CD4-positive, alpha-beta memory T cell (primary cell): ENCODE results near the gene EPHA3. TPM values are rescaled to one million over a fixed set of nuclear protein-coding genes. Genes with fewer than 3 reads are reported as not detected.

Source experiments
- CTCF ChIA-PET: fragments of 350-600 bp; sonication (Branson Sonifier 250); formaldehyde crosslinking; loops from one replicate; lab custom pipeline; 2021; ENCODE audit warnings: inconsistent platforms; ENCODE audit not compliant: partially characterized antibody; lab: Charles Lee
- POLR2A ChIA-PET: fragments of 350-600 bp; sonication (Branson Sonifier 250); formaldehyde crosslinking; loops from one replicate; lab custom pipeline; 2021; ENCODE audit not compliant: partially characterized antibody; lab: Charles Lee
- DNase-seq, 5 donors: peaks; one replicate each; pipeline versions ENCODE4 v3.0.0 to v3.0.0-alpha.2; 2020 to 2022; ENCODE audit warnings: mixed read lengths in 1 of 5
- H3K27ac ChIP-seq: one replicate; pipeline ENCODE4 v1.7.0; 2013; ENCODE audit warnings: low read depth, low read length
- H3K27me3 ChIP-seq: 2 replicates; pipeline ENCODE4 v1.7.0; 2013; ENCODE audit warnings: mild to moderate bottlenecking, low read length, moderate library complexity; ENCODE audit not compliant: insufficient read depth
- H3K36me3 ChIP-seq: 2 replicates; pipeline ENCODE4 v1.7.0; 2013; ENCODE audit warnings: mild to moderate bottlenecking, low read length, moderate library complexity; ENCODE audit not compliant: insufficient read depth
- H3K4me1 ChIP-seq: 2 replicates; pipeline ENCODE4 v1.7.0; 2013; ENCODE audit warnings: mild to moderate bottlenecking, low read length, moderate library complexity; ENCODE audit not compliant: insufficient read depth
- H3K4me3 ChIP-seq, 2 donors: one replicate each; pipeline ENCODE4 v1.7.0; 2013; ENCODE audit warnings: low read length in 2 of 2, mild to moderate bottlenecking in 1 of 2
- H3K9me3 ChIP-seq, 2 donors: one replicate each; pipeline ENCODE4 v1.7.0; 2013; ENCODE audit warnings: low read length in 2 of 2, control low read depth in 1 of 2; ENCODE audit not compliant: control insufficient read depth in 1 of 2
- H3K27ac Mint-ChIP-seq, 7 donors: one replicate each; pipeline ENCODE4 v1.8.0; 2020 to 2021; ENCODE audit warnings: mixed read lengths in 7 of 7, mild to moderate bottlenecking in 6 of 7, inconsistent platforms in 3 of 7, moderate library complexity in 3 of 7
- H3K27me3 Mint-ChIP-seq, 2 donors: one replicate each; pipeline ENCODE4 v1.8.0; 2020 to 2021; ENCODE audit warnings: mixed read lengths in 2 of 2
- H3K36me3 Mint-ChIP-seq, 2 donors: one replicate each; pipeline ENCODE4 v1.8.0; 2020 to 2021; ENCODE audit warnings: mixed read lengths in 2 of 2, inconsistent platforms in 1 of 2, mild to moderate bottlenecking in 1 of 2
- H3K4me1 Mint-ChIP-seq, 4 donors: one replicate each; pipeline ENCODE4 v1.8.0; 2020 to 2021; ENCODE audit warnings: mixed read lengths in 4 of 4, mild to moderate bottlenecking in 1 of 4
- H3K4me3 Mint-ChIP-seq, 8 donors: one replicate each; pipeline ENCODE4 v1.8.0; 2020 to 2021; ENCODE audit warnings: mixed read lengths in 8 of 8, mild to moderate bottlenecking in 7 of 8, moderate library complexity in 6 of 8, inconsistent platforms in 3 of 8
- H3K9me3 Mint-ChIP-seq, 8 donors: one replicate each; pipeline ENCODE4 v1.8.0; 2020 to 2021; ENCODE audit warnings: mixed read lengths in 8 of 8, mild to moderate bottlenecking in 5 of 8, inconsistent platforms in 3 of 8, moderate library complexity in 1 of 8
- intact Hi-C: fragments of 100-400 bp; cut with micrococcal nuclease; formaldehyde crosslinking; loops from one replicate; pipeline ENCODE4 v1.15.1; 2023
- polyA plus RNA-seq, 2 donors: library from polyadenylated mRNA; unstranded; fragments of 300-500 nt; fragmentation: Illumina TruSeq; gene quantifications; one replicate each; pipeline ENCODE4 v1.2.3, GENCODE V29; 2021
- total RNA-seq, 2 experiments: library from RNA; stranded (reverse); gene quantifications; one replicate each; pipeline ENCODE4 v1.2.3, GENCODE V29; 2021

The EPHA3 gene
- total and polyA plus RNA-seq, 4 experiments from 2014 or later = not detected

- no peak overlapping the region for H3K4me3 Mint-ChIP-seq
- peaks cover 0 to 20% (median 7%) of the 10 kb centered on the region in 8 donors for H3K9me3 Mint-ChIP-seq
- H3K27me3 ChIP-seq = no peaks in the 10 kb centered on the region
- H3K36me3 Mint-ChIP-seq = no peaks in the 10 kb centered on the region
- ChIA-PET POLR2A (no interaction called here), CTCF (no interaction called here)
- H3K4me1 ChIP-seq = no peaks in the 10 kb centered on the region
- H3K27ac Mint-ChIP-seq = no peak overlapping the region
- H3K4me1 Mint-ChIP-seq = no peaks in the 10 kb centered on the region
- H3K4me3 ChIP-seq = no peak overlapping the region
- H3K27me3 Mint-ChIP-seq = no peaks in the 10 kb centered on the region
- no peak overlapping the region for H3K27ac ChIP-seq
- DNase-seq = no peak
- intact Hi-C loops = no loop called here
- H3K36me3 ChIP-seq = no peaks in the 10 kb centered on the region
- no peaks in the 10 kb centered on the region for H3K9me3 ChIP-seq
Measured at GRCh38 chr3:89405593-89405992, 298.2 kb downstream of the EPHA3 start.

GRCh38 chr3:89411201-89411600 is 303.8 kb downstream of the EPHA3 start:
- no peak overlapping the region for H3K4me3 Mint-ChIP-seq
- no peak overlapping the region for H3K27ac Mint-ChIP-seq
- no peak for DNase-seq
- peaks cover 0 to 10% (median 3%) of the 10 kb centered on the region in 8 donors for H3K9me3 Mint-ChIP-seq
- H3K27ac ChIP-seq = no peak overlapping the region
- ChIA-PET CTCF (no interaction called here), POLR2A (no interaction called here)
- no peaks in the 10 kb centered on the region for H3K9me3 ChIP-seq
- no peaks in the 10 kb centered on the region for H3K4me1 ChIP-seq
- intact Hi-C loops = no loop called here
- no peaks in the 10 kb centered on the region for H3K27me3 Mint-ChIP-seq
- H3K4me3 ChIP-seq = no peak overlapping the region
- no peaks in the 10 kb centered on the region for H3K36me3 ChIP-seq
- H3K36me3 Mint-ChIP-seq = no peaks in the 10 kb centered on the region
- H3K4me1 Mint-ChIP-seq = no peaks in the 10 kb centered on the region
- H3K27me3 ChIP-seq = no peaks in the 10 kb centered on the region

GRCh38 chr3:89414270-89414669 is 306.8 kb downstream of the EPHA3 start:
- Histone ChIP-seq H3K4me3 (no peak overlapping the region), H3K4me1 (no peaks in the 10 kb centered on the region), H3K9me3 (no peaks in the 10 kb centered on the region), H3K27ac (no peak overlapping the region), H3K27me3 (no peaks in the 10 kb centered on the region), H3K36me3 (no peaks in the 10 kb centered on the region)
- CTCF ChIA-PET = no interaction called here
- Mint-ChIP-seq H3K4me1 (no peaks in the 10 kb centered on the region), H3K36me3 (no peaks in the 10 kb centered on the region), H3K27me3 (no peaks in the 10 kb centered on the region), H3K27ac (no peak overlapping the region), H3K9me3 (peaks cover 0 to 3% (median under 1%) of the 10 kb centered on the region in 8 donors), H3K4me3 (no peak overlapping the region)
- no peak for DNase-seq
- POLR2A ChIA-PET = no interaction called here
- intact Hi-C loops = no loop called here

DNA sequence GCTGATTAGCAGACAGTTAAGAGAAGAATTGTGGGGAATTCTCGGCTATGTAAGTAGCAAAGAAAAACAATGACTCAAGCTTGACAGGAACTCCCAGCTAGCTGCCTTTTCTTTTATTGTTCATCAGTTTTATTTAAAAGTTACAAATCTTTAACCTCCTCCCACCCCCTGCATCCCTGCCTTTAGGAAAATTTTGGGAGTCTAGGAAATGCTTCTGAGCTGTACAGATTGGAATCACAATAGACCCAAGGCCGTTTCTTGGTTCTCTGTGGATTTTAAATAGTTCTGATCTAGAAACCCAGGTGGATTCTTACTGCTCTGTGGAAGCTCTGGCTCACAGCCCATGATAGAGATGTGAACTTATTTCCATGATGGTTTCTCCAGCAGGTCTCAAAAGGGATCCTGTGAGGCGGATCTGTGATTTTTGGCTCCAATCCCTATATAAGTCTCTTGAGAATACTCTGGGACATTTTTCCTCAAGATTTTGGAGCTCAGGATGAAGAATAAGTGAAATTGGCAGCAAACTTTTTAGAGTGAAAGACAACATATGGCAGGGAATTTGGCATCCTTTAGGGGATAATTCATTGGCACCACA is 312.3 kb downstream of the EPHA3 start:
- Mint-ChIP-seq H3K4me1 (no peaks in the 10 kb centered on the region), H3K27me3 (no peaks in the 10 kb centered on the region), H3K4me3 (no peak overlapping the region), H3K27ac (no peak overlapping the region), H3K36me3 (no peaks in the 10 kb centered on the region), H3K9me3 (peaks cover 0 to 5% (median 1%) of the 10 kb centered on the region in 8 donors)
- POLR2A ChIA-PET = no interaction called here
- Histone ChIP-seq H3K9me3 (no peaks in the 10 kb centered on the region), H3K27ac (no peak overlapping the region), H3K27me3 (no peaks in the 10 kb centered on the region), H3K36me3 (no peaks in the 10 kb centered on the region), H3K4me1 (no peaks in the 10 kb centered on the region), H3K4me3 (no peak overlapping the region)
- CTCF ChIA-PET = no interaction called here
- intact Hi-C loops = no loop called here
- no peak for DNase-seq

DNA sequence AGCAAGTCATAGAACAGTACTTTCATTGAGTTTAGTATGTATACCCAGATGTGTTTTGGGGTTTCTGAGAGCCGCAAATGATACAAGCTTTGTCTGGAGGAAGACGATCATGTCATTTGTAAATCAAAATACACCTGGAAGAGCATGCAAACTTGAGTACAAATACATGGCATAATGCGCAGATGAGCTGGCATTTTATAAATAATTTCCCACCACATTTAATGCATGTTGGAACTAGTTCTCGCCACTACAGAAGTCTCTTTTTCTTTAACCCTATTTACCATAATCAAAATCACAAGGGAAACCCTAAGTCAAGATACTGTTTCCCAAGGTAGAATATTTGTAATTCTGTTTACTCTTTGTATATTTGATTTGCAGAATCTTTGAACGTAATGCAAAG is 318.6 kb downstream of the EPHA3 start:
- Histone ChIP-seq H3K9me3 (no peaks in the 10 kb centered on the region), H3K27ac (no peak overlapping the region), H3K36me3 (no peaks in the 10 kb centered on the region), H3K4me3 (no peak overlapping the region), H3K27me3 (no peaks in the 10 kb centered on the region), H3K4me1 (no peaks in the 10 kb centered on the region)
- H3K27me3 Mint-ChIP-seq = no peaks in the 10 kb centered on the region
- H3K36me3 Mint-ChIP-seq = no peaks in the 10 kb centered on the region
- intact Hi-C loops = no loop called here
- H3K9me3 Mint-ChIP-seq = peaks cover 0 to 6% (median under 1%) of the 10 kb centered on the region in 8 donors
- ChIA-PET POLR2A (no interaction called here), CTCF (no interaction called here)
- no peaks in the 10 kb centered on the region for H3K4me1 Mint-ChIP-seq
- no peak overlapping the region for H3K4me3 Mint-ChIP-seq
- DNase-seq = no peak
- H3K27ac Mint-ChIP-seq = no peak overlapping the region

DNA sequence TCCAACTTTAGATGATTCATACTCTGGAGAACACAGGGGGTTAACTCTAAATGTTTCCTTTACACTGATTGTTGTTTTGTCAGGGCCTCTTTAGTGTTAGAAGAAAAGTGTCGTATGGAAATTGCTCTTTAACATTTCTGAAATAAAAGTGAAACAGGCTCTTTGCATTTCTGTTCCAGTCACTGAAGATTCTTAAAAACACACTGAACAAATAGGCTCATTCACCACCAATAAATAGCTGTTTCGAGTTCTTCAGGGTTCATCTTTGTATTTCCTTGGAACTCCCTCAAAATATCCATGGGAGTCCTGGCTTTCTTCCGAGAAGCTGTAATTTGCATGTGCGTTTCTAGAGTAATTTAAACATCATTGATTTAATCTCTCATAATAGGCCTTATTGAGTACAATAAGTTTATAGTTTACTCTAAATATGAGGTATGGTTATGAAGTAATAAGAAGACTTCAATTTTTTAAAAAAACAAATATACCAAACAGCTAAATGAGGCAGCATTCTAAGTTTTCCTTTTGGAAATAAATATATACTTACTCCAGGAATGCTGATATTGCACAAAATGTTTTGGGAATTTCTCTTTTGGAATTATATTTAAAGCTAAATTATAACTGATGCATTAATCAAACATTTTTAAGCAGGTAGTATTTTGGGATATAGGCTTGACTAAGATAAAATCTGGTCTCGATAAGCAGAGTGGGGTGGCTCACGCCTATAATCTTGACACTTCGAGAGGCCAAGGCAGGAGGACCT is 327.4 kb downstream of the EPHA3 start:
- Mint-ChIP-seq H3K4me1 (no peaks in the 10 kb centered on the region), H3K27ac (no peak overlapping the region), H3K27me3 (no peaks in the 10 kb centered on the region), H3K4me3 (no peak overlapping the region), H3K36me3 (no peaks in the 10 kb centered on the region), H3K9me3 (peaks cover 0 to 7% (median 4%) of the 10 kb centered on the region in 8 donors)
- no peak overlapping the region for H3K27ac ChIP-seq
- ChIA-PET POLR2A (no interaction called here), CTCF (no interaction called here)
- intact Hi-C loops = no loop called here
- no peaks in the 10 kb centered on the region for H3K27me3 ChIP-seq
- no peak for DNase-seq
- H3K4me3 ChIP-seq = no peak overlapping the region
- no peaks in the 10 kb centered on the region for H3K9me3 ChIP-seq
- H3K4me1 ChIP-seq = no peaks in the 10 kb centered on the region
- no peaks in the 10 kb centered on the region for H3K36me3 ChIP-seq

GRCh38 chr3:89436846-89437245 is 329.4 kb downstream of the EPHA3 start:
- ChIA-PET POLR2A (no interaction called here), CTCF (no interaction called here)
- Histone ChIP-seq H3K4me1 (no peaks in the 10 kb centered on the region), H3K4me3 (no peak overlapping the region), H3K36me3 (no peaks in the 10 kb centered on the region), H3K9me3 (no peaks in the 10 kb centered on the region), H3K27ac (no peak overlapping the region), H3K27me3 (no peaks in the 10 kb centered on the region)
- DNase-seq = no peak
- no peaks in the 10 kb centered on the region for H3K4me1 Mint-ChIP-seq
- H3K27ac Mint-ChIP-seq = no peak overlapping the region
- peaks cover 0 to 7% (median 4%) of the 10 kb centered on the region in 8 donors for H3K9me3 Mint-ChIP-seq
- no peak overlapping the region for H3K4me3 Mint-ChIP-seq
- intact Hi-C loops = no loop called here
- no peaks in the 10 kb centered on the region for H3K27me3 Mint-ChIP-seq
- H3K36me3 Mint-ChIP-seq = no peaks in the 10 kb centered on the region
